GM12878 (cell line): ENCODE measurements around the gene TMEM266. TPM values are rescaled to one million over a fixed set of nuclear protein-coding genes. Genes with fewer than 3 reads are reported as not detected.

Experiments
- ATAC-seq: fragments of 200-7000 bp; cut with Tn5 transposase; 3 replicates; pipeline ENCODE4 v1.9.1; 2020; ENCODE audit warnings: mild to moderate bottlenecking, moderate library complexity
- BruUV-seq: library from RNA; stranded (reverse); fragments of 400-500 nt; replicated peaks from 2 replicates; lab custom pipeline; 2021; lab: Mats Ljungman, UMichigan
- CTCF ChIA-PET: fragments of 300-600 bp; sonication (Branson Sonifier 250); formaldehyde crosslinking; extraction: SDS; loops from one replicate; lab custom pipeline; 2021; ENCODE audit warnings: inconsistent platforms; lab: Yijun Ruan, JAX
- POLR2A ChIA-PET: fragments of 350-600 bp; formaldehyde crosslinking; extraction: SDS; loops from one replicate; lab custom pipeline; 2021; ENCODE audit warnings: inconsistent platforms; lab: Charles Lee
- RAD21 ChIA-PET: fragments of 300-600 bp; sonication (Branson Sonifier 250); formaldehyde crosslinking; loops from one replicate; lab custom pipeline; 2023; ENCODE audit warnings: antibody characterized with exemption; ENCODE audit not compliant: unreplicated experiment; lab: Charles Lee
- SMC1A ChIA-PET: fragments of 300-600 bp; sonication (Branson Sonifier 250); formaldehyde crosslinking; loops from one replicate; lab custom pipeline; 2023; ENCODE audit not compliant: unreplicated experiment, uncharacterized antibody; lab: Charles Lee
- DNase-seq: peaks from one replicate; pipeline ENCODE4 v3.0.0-alpha.2; 2011; ENCODE audit warnings: low read depth, low spot score
- FAIRE-seq: peaks from 3 replicates; lab custom pipeline; 2011; peaks lifted over from hg19 to GRCh38; lab: Jason Lieb, UNC
- H2AFZ ChIP-seq: 2 replicates; pipeline ENCODE4 v1.6.0; 2011; ENCODE audit warnings: low read depth, low read length, control low read depth; ENCODE audit not compliant: control insufficient read depth
- H3K27ac ChIP-seq: 2 replicates; pipeline ENCODE4 v1.5.1; 2011; ENCODE audit warnings: control low read depth; ENCODE audit not compliant: control insufficient read depth, insufficient read depth
- H3K27me3 ChIP-seq, 2 experiments: replicated peaks in 1 of 2; 2 replicates each; pipeline versions ENCODE4 v1.6.0 to v1.6.1; 2011; ENCODE audit warnings: low read length in 1 of 2; ENCODE audit not compliant: control insufficient read depth in 2 of 2, insufficient read depth in 2 of 2
- H3K36me3 ChIP-seq, 2 experiments: 2 replicates each; pipeline ENCODE4 v1.5.1; 2011; ENCODE audit warnings: low read length in 1 of 2; ENCODE audit not compliant: control insufficient read depth in 2 of 2, insufficient read depth in 2 of 2
- H3K4me1 ChIP-seq: 2 replicates; pipeline ENCODE4 v1.6.1; 2011; ENCODE audit warnings: mild to moderate bottlenecking, low read length, moderate library complexity, mixed read lengths; ENCODE audit not compliant: control insufficient read depth, insufficient read depth
- H3K4me2 ChIP-seq: 2 replicates; pipeline ENCODE4 v1.6.0; 2011; ENCODE audit warnings: control low read depth; ENCODE audit not compliant: control insufficient read depth, insufficient read depth
- H3K4me3 ChIP-seq: fragments of 200-600 bp; sonication (generic); 2 replicates; pipeline ENCODE4 v1.5.1; 2016
- H3K79me2 ChIP-seq: 2 replicates; pipeline ENCODE4 v1.6.0; 2011; ENCODE audit warnings: low read length; ENCODE audit not compliant: control insufficient read depth, insufficient read depth
- H3K9ac ChIP-seq: 2 replicates; pipeline ENCODE4 v1.8.0; 2011; ENCODE audit warnings: low read length, control low read depth, mixed read lengths; ENCODE audit not compliant: control insufficient read depth, insufficient read depth
- H3K9me3 ChIP-seq: replicated peaks from 3 replicates; pipeline ENCODE4 v1.5.1; 2011; ENCODE audit warnings: mild to moderate bottlenecking, low read length; ENCODE audit not compliant: control insufficient read depth, insufficient read depth
- H4K20me1 ChIP-seq: 2 replicates; pipeline ENCODE4 v1.6.0; 2011; ENCODE audit not compliant: control insufficient read depth, insufficient read depth
- BCL11A ChIP-seq: IDR thresholded peaks from 2 replicates; pipeline ENCODE4 v1.6.1; 2011; ENCODE audit warnings: low read depth, low read length
- BHLHE40 ChIP-seq, 2 experiments: fragments of 450-650 bp in 1 of 2; IDR thresholded peaks; 2 replicates each; pipeline ENCODE4 v1.6.1; 2011 to 2017; ENCODE audit warnings: low read depth in 2 of 2, borderline replicate concordance in 1 of 2, improper control_type of control experiment in 1 of 2, low read length in 1 of 2, mild to moderate bottlenecking in 1 of 2
- CEBPB ChIP-seq, 2 experiments: fragments of 150-350 bp in 1 of 2; IDR thresholded peaks; 2 replicates each; pipeline ENCODE4 v1.6.1; 2012 to 2014; ENCODE audit warnings: low read depth in 2 of 2, low read length in 2 of 2, borderline replicate concordance in 1 of 2, inconsistent platforms in 1 of 2
- CHD2 ChIP-seq: IDR thresholded peaks from 2 replicates; pipeline ENCODE4 v1.6.1; 2011; ENCODE audit warnings: low read depth, low read length, improper control_type of control experiment, borderline replicate concordance
- ETV6 ChIP-seq, 2 experiments: fragments of 450-650 bp in 1 of 2; IDR thresholded peaks in 1 of 2; conservative IDR thresholded peaks in 1 of 2; 2 replicates each; pipeline ENCODE4 v1.6.1; 2014; ENCODE audit warnings: antibody characterized with exemption in 1 of 2, borderline replicate concordance in 1 of 2, low read depth in 1 of 2, mild to moderate bottlenecking in 1 of 2, moderate library complexity in 1 of 2
- IKZF2 ChIP-seq, 2 experiments: fragments of 450-650 bp; IDR thresholded peaks; 2 replicates each; pipeline ENCODE4 v1.6.1; 2017; ENCODE audit warnings: mild to moderate bottlenecking in 2 of 2, moderate library complexity in 2 of 2
- MEF2A ChIP-seq: IDR thresholded peaks from 2 replicates; pipeline ENCODE4 v1.6.1; 2011; ENCODE audit warnings: low read depth, mild to moderate bottlenecking, low read length, moderate library complexity; ENCODE audit not compliant: insufficient read depth
- MXI1 ChIP-seq: fragments of 150-350 bp; IDR thresholded peaks from 2 replicates; pipeline ENCODE4 v1.6.1; 2011; ENCODE audit warnings: low read depth, mild to moderate bottlenecking, inconsistent platforms, low read length, improper control_type of control experiment
- NR2C1 ChIP-seq: fragments of 450-650 bp; IDR thresholded peaks from 2 replicates; pipeline ENCODE4 v1.6.1; 2017; ENCODE audit warnings: antibody characterized with exemption, mild to moderate bottlenecking, moderate library complexity
- RBBP5 ChIP-seq: fragments of 200-600 bp; sonication (generic); conservative IDR thresholded peaks from 2 replicates; pipeline ENCODE4 v1.6.1; 2016
- STAT3 ChIP-seq: IDR thresholded peaks from 2 replicates; pipeline ENCODE4 v1.6.1; 2011; ENCODE audit warnings: low read depth, low read length, improper control_type of control experiment
- ZBTB11 ChIP-seq: fragments of 450-650 bp; formaldehyde crosslinking; IDR thresholded peaks from 2 replicates; pipeline ENCODE4 v1.5.0; 2022; ENCODE audit warnings: mild to moderate bottlenecking, missing genetic modification characterization
- WGBS: methylation state at CpG from one replicate; pipeline ENCODE4 v1.1.6; 2016; ENCODE audit warnings: low lambda C conversion rate; ENCODE audit not compliant: insufficient replicate concordance, insufficient coverage; ENCODE audit errors: missing lambda C conversion rate; 5-methylcytosine and 5-hydroxymethylcytosine counted together
- in situ Hi-C: fragments of 300-500 bp; cut with MboI; formaldehyde crosslinking; loops from 9 replicates; pipeline ENCODE4 v1.14.3; 2018; ENCODE audit warnings: mixed read lengths
- intact Hi-C: fragments of 100-400 bp; cut with micrococcal nuclease; formaldehyde crosslinking; loops from one replicate; pipeline ENCODE4 v1.14.2; 2022; ENCODE audit not compliant: unreplicated experiment
- polyA plus RNA-seq, 11 experiments: library from polyadenylated mRNA; depleted of rRNA in 4 of 11; unstranded in 6 of 11; stranded (reverse) in 5 of 11; fragments of >200 nt; fragmentation: Nextera tagmentation in 4 of 11; fragmentation: Illumina TruSeq in 1 of 11; extraction: Ambion mirVana in 4 of 11; extraction: Trizol in 1 of 11; gene quantifications; 1 replicate in 1 of 11; 2 replicates in 10 of 11; pipeline versions ENCODE4 v1.2.1 to v1.2.3, GENCODE V29; 2011 to 2016; ENCODE audit warnings: inconsistent platforms in 2 of 11, missing spikeins in 2 of 11, low read depth in 1 of 11
- total RNA-seq, 4 experiments: library from RNA; depleted of rRNA in 3 of 4; stranded (reverse); fragments of >200 nt in 3 of 4; fragmentation: Illumina TruSeq in 1 of 4; extraction: Trizol in 1 of 4; gene quantifications; 2 replicates each; pipeline versions ENCODE4 v1.2.1 to v1.2.3, GENCODE V29; 2013 to 2021
- TF ChIP-seq, protein P1 (sequence below): fragments of 450-650 bp; IDR thresholded peaks from 2 replicates; pipeline ENCODE4 v1.6.1; 2016; ENCODE audit warnings: mild to moderate bottlenecking, moderate library complexity, borderline replicate concordance

The TMEM266 gene
- total and polyA plus RNA-seq, 10 of the 15 experiments (the other 5 are each of a cell fraction or from before 2014, with no cell fraction given): 0.11 to 0.70 (median 0.39) TPM

GRCh38 chr15:76199106-76200082 is 139.6 kb downstream of the TMEM266 start:
- no TSS peak for BruUV-seq
- H3K27me3 ChIP-seq: no peaks in the 10 kb centered on the region
- no peaks in the 10 kb centered on the region for H3K79me2 ChIP-seq
- whole genome bisulfite sequencing: 90% methylated on average over 18 of the region's 19 CpGs
- CTCF ChIA-PET: interaction anchor here (1.1 kb wide), 1 partner anchor 9 kb away, joined by 3 read pairs; no protein-coding TSS in a partner anchor
- intact Hi-C loops (no loop called here), in situ Hi-C loops (no loop called here)
- H3K9ac ChIP-seq: no peak overlapping the region
- H4K20me1 ChIP-seq: no peaks in the 10 kb centered on the region
- no peak overlapping the region for H2AFZ ChIP-seq
- POLR2A ChIA-PET: no interaction called here
- no peak overlapping the region for H3K27ac ChIP-seq
- no peaks in the 10 kb centered on the region; a peak in 1 of 4 replicates for H3K36me3 ChIP-seq
- ATAC-seq: no peak
- RAD21 ChIA-PET: no interaction called here
- H3K4me1 ChIP-seq: no peaks in the 10 kb centered on the region; the same call in 1 of the 2 replicates
- no peak overlapping the region for H3K4me2 ChIP-seq
- no peak for DNase-seq
- no peak for FAIRE-seq
- no peak overlapping the region for H3K4me3 ChIP-seq
- SMC1A ChIA-PET: no interaction called here
- H3K9me3 ChIP-seq: no peaks in the 10 kb centered on the region
- TF ChIP-seq CHD2: no peak
- TF ChIP-seq STAT3: no peak
- TF ChIP-seq MEF2A: no peak
- TF ChIP-seq ETV6 (conservative IDR thresholded peaks at IDR 0.05 in 1 of 2, IDR thresholded peaks at IDR 0.05 in 1 of 2; ENCODE audit: borderline replicate concordance in 1 of 2, low read depth in 1 of 2): no peak
- TF ChIP-seq NR2C1: no peak
- no peak for TF ChIP-seq IKZF2 (IDR thresholded peaks at IDR 0.05)
- no peak for TF ChIP-seq BHLHE40 (IDR thresholded peaks at IDR 0.05; ENCODE audit: borderline replicate concordance in 1 of 2, low read depth in 2 of 2, low read length in 1 of 2)
- no peak for TF ChIP-seq CEBPB (IDR thresholded peaks at IDR 0.05; ENCODE audit: borderline replicate concordance in 1 of 2, low read depth in 2 of 2, low read length in 2 of 2)
- no peak for TF ChIP-seq BCL11A
- TF ChIP-seq RBBP5: no peak
- TF ChIP-seq MXI1: no peak
- TF ChIP-seq, protein P1, sequence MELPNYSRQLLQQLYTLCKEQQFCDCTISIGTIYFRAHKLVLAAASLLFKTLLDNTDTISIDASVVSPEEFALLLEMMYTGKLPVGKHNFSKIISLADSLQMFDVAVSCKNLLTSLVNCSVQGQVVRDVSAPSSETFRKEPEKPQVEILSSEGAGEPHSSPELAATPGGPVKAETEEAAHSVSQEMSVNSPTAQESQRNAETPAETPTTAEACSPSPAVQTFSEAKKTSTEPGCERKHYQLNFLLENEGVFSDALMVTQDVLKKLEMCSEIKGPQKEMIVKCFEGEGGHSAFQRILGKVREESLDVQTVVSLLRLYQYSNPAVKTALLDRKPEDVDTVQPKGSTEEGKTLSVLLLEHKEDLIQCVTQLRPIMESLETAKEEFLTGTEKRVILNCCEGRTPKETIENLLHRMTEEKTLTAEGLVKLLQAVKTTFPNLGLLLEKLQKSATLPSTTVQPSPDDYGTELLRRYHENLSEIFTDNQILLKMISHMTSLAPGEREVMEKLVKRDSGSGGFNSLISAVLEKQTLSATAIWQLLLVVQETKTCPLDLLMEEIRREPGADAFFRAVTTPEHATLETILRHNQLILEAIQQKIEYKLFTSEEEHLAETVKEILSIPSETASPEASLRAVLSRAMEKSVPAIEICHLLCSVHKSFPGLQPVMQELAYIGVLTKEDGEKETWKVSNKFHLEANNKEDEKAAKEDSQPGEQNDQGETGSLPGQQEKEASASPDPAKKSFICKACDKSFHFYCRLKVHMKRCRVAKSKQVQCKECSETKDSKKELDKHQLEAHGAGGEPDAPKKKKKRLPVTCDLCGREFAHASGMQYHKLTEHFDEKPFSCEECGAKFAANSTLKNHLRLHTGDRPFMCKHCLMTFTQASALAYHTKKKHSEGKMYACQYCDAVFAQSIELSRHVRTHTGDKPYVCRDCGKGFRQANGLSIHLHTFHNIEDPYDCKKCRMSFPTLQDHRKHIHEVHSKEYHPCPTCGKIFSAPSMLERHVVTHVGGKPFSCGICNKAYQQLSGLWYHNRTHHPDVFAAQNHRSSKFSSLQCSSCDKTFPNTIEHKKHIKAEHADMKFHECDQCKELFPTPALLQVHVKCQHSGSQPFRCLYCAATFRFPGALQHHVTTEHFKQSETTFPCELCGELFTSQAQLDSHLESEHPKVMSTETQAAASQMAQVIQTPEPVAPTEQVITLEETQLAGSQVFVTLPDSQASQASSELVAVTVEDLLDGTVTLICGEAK: no peak
- TF ChIP-seq ZBTB11: no peak
